CD14-positive monocyte (primary cell): ENCODE results near the gene SEL1L3. TPM values are rescaled to one million over a fixed set of nuclear protein-coding genes. Genes with fewer than 3 reads are reported as not detected.

Experiments used
- DNase-seq, 3 donors: peaks; one replicate each; pipeline ENCODE4 v3.0.0-alpha.2; 2011 to 2022
- H2AFZ ChIP-seq: 2 replicates; pipeline ENCODE4 v1.6.0; 2012; ENCODE audit warnings: mild to moderate bottlenecking, low read depth, low read length, inconsistent platforms; ENCODE audit not compliant: insufficient read depth, poor library complexity, severe bottlenecking
- H3K27ac ChIP-seq, 2 donors: 1 replicate in 1 of 2; 2 replicates in 1 of 2; pipeline ENCODE4 v1.5.1; 2012 to 2013; ENCODE audit warnings: low read length in 2 of 2, control low read depth in 1 of 2, inconsistent platforms in 1 of 2, low read depth in 1 of 2, mild to moderate bottlenecking in 1 of 2
- H3K27me3 ChIP-seq, 2 donors: one replicate each; pipeline versions ENCODE4 v1.6.0 to v1.6.1; 2011 to 2013; ENCODE audit warnings: low read length in 2 of 2; ENCODE audit not compliant: control insufficient read depth in 2 of 2, insufficient read depth in 2 of 2
- H3K36me3 ChIP-seq, 2 donors: replicated peaks in 1 of 2; 1 replicate in 1 of 2; 2 replicates in 1 of 2; pipeline versions ENCODE4 v1.5.1 to v1.6.1; 2012 to 2013; ENCODE audit warnings: low read length in 2 of 2, control low read depth in 1 of 2, inconsistent platforms in 1 of 2, mild to moderate bottlenecking in 1 of 2; ENCODE audit not compliant: insufficient read depth in 2 of 2, control insufficient read depth in 1 of 2
- H3K4me1 ChIP-seq, 2 donors: 1 replicate in 1 of 2; 2 replicates in 1 of 2; pipeline versions ENCODE4 v1.5.1 to v1.6.1; 2012 to 2013; ENCODE audit warnings: low read length in 2 of 2, control low read depth in 1 of 2, inconsistent platforms in 1 of 2, mild to moderate bottlenecking in 1 of 2, moderate library complexity in 1 of 2; ENCODE audit not compliant: insufficient read depth in 2 of 2, control insufficient read depth in 1 of 2
- H3K4me2 ChIP-seq: replicated peaks from 2 replicates; pipeline ENCODE3; 2012; ENCODE audit warnings: low read length, moderate library complexity, mild to moderate bottlenecking; ENCODE audit not compliant: poor library complexity, severe bottlenecking; ENCODE audit errors: extremely low read depth
- H3K4me3 ChIP-seq, 3 experiments: fragments of 200-600 bp in 1 of 3; sonication (generic) in 1 of 3; replicated peaks in 1 of 3; 1 replicate in 2 of 3; 2 replicates in 1 of 3; pipeline ENCODE4 v1.5.1; 2011 to 2013; ENCODE audit warnings: low read length in 3 of 3, mild to moderate bottlenecking in 3 of 3, control low read depth in 2 of 3, low read depth in 2 of 3, inconsistent platforms in 1 of 3, moderate library complexity in 1 of 3
- H3K79me2 ChIP-seq: 2 replicates; pipeline ENCODE4 v1.6.0; 2012; ENCODE audit warnings: mild to moderate bottlenecking, control low read depth, inconsistent platforms, low read length, moderate library complexity; ENCODE audit not compliant: insufficient read depth
- H3K9ac ChIP-seq: 2 replicates; pipeline ENCODE4 v1.6.0; 2017; ENCODE audit warnings: low read length, mild to moderate bottlenecking; ENCODE audit not compliant: insufficient read depth, poor library complexity, severe bottlenecking
- H3K9me3 ChIP-seq, 2 donors: replicated peaks in 1 of 2; 1 replicate in 1 of 2; 2 replicates in 1 of 2; pipeline versions ENCODE4 v1.5.1 to v1.6.1; 2012 to 2013; ENCODE audit warnings: low read length in 2 of 2, control low read depth in 1 of 2; ENCODE audit not compliant: control insufficient read depth in 1 of 2, insufficient read depth in 1 of 2
- H4K20me1 ChIP-seq: 2 replicates; pipeline ENCODE4 v1.6.0; 2012; ENCODE audit warnings: mild to moderate bottlenecking, low read length, control low read depth, moderate library complexity; ENCODE audit not compliant: insufficient read depth
- H3K27ac Mint-ChIP-seq, 7 donors: one replicate each; pipeline ENCODE4 v1.8.0; 2020; ENCODE audit warnings: mild to moderate bottlenecking in 7 of 7, mixed read lengths in 7 of 7, moderate library complexity in 6 of 7, inconsistent platforms in 2 of 7
- H3K27me3 Mint-ChIP-seq, 3 donors: one replicate each; pipeline ENCODE4 v1.8.0; 2021 to 2022; ENCODE audit warnings: low read depth in 3 of 3, mild to moderate bottlenecking in 3 of 3, mixed read lengths in 3 of 3, moderate library complexity in 3 of 3, inconsistent platforms in 1 of 3
- H3K36me3 Mint-ChIP-seq, 2 donors: one replicate each; pipeline ENCODE4 v1.8.0; 2020; ENCODE audit warnings: mixed read lengths in 2 of 2, inconsistent platforms in 1 of 2, mild to moderate bottlenecking in 1 of 2
- H3K4me1 Mint-ChIP-seq: one replicate; pipeline ENCODE4 v1.8.0; 2020; ENCODE audit warnings: mild to moderate bottlenecking, mixed read lengths
- H3K4me3 Mint-ChIP-seq, 2 donors: one replicate each; pipeline ENCODE4 v1.8.0; 2020; ENCODE audit warnings: mild to moderate bottlenecking in 2 of 2, mixed read lengths in 2 of 2, moderate library complexity in 1 of 2
- H3K9me3 Mint-ChIP-seq, 7 donors: one replicate each; pipeline ENCODE4 v1.8.0; 2020 to 2022; ENCODE audit warnings: mixed read lengths in 7 of 7, mild to moderate bottlenecking in 6 of 7, moderate library complexity in 6 of 7, inconsistent platforms in 2 of 7
- WGBS: methylation state at CpG from one replicate; pipeline ENCODE4 v1.1.5; 2013; ENCODE audit warnings: missing lambda C conversion rate; ENCODE audit not compliant: insufficient coverage; 5-methylcytosine and 5-hydroxymethylcytosine counted together
- intact Hi-C, 2 donors: fragments of 100-400 bp; cut with micrococcal nuclease; formaldehyde crosslinking; loops; one replicate each; pipeline versions ENCODE4 v1.15.0 to v1.15.1; 2023
- polyA plus RNA-seq, 3 donors: library from polyadenylated mRNA; depleted of rRNA in 1 of 3; unstranded in 2 of 3; stranded (reverse) in 1 of 3; fragments of 300-500 nt in 2 of 3; fragments of >200 nt in 1 of 3; fragmentation: Illumina TruSeq in 2 of 3; gene quantifications; 1 replicate in 2 of 3; 2 replicates in 1 of 3; pipeline ENCODE4 v1.2.3, GENCODE V29; 2012 to 2021
- small RNA-seq: library from RNA; depleted of rRNA; stranded (forward); fragments of <200 nt; gene quantifications from one replicate; pipeline ENCODE3, GENCODE V24; 2012; ENCODE audit warnings: low read depth; ENCODE audit not compliant: insufficient read length
- TF ChIP-seq, protein P1 (sequence below): fragments of 200-600 bp; IDR thresholded peaks from one replicate; pipeline ENCODE4 v1.8.0; 2022; ENCODE audit warnings: antibody characterized with exemption, mild to moderate bottlenecking

SEL1L3 gene
- polyA plus RNA-seq, 3 donors: 0.61 to 2.2 (median 1.7) TPM

DNA sequence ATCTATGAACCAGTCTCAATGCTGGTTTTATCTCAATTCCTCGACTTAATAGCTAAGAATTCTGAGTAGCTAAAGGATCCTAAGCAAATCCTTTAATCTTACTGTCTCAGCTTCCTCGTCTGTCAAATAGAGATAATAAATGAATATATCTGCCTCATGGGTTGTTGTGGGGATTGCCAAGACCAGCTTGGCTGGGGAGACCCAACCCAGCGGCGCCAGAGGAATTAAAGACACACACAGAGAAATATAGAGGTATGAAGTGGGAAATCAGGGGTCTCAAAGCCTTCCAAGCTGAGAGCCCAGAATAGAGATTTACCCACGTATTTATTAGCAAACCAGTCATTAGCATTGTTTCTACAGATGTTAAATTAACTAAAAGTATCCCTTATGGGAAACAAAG lies 165.3 kb downstream of the SEL1L3 start:
- no peaks in the 10 kb centered on the region for H3K4me1 ChIP-seq
- H3K27me3 ChIP-seq: no peaks in the 10 kb centered on the region
- Mint-ChIP-seq H3K36me3 (no peaks in the 10 kb centered on the region), H3K27ac (no peak overlapping the region), H3K9me3 (peaks cover 0 to 10% (median 2%) of the 10 kb centered on the region in 7 donors), H3K27me3 (peaks cover 0 to 2% (median 1%) of the 10 kb centered on the region in 3 donors), H3K4me3 (no peak overlapping the region), H3K4me1 (no peaks in the 10 kb centered on the region)
- no peak overlapping the region for H3K4me2 ChIP-seq
- no peak overlapping the region for H3K27ac ChIP-seq
- TF ChIP-seq, protein P1, sequence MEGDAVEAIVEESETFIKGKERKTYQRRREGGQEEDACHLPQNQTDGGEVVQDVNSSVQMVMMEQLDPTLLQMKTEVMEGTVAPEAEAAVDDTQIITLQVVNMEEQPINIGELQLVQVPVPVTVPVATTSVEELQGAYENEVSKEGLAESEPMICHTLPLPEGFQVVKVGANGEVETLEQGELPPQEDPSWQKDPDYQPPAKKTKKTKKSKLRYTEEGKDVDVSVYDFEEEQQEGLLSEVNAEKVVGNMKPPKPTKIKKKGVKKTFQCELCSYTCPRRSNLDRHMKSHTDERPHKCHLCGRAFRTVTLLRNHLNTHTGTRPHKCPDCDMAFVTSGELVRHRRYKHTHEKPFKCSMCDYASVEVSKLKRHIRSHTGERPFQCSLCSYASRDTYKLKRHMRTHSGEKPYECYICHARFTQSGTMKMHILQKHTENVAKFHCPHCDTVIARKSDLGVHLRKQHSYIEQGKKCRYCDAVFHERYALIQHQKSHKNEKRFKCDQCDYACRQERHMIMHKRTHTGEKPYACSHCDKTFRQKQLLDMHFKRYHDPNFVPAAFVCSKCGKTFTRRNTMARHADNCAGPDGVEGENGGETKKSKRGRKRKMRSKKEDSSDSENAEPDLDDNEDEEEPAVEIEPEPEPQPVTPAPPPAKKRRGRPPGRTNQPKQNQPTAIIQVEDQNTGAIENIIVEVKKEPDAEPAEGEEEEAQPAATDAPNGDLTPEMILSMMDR: no peak
- no peak overlapping the region for H3K9ac ChIP-seq
- H4K20me1 ChIP-seq: no peaks in the 10 kb centered on the region
- no peak overlapping the region for H2AFZ ChIP-seq
- no peak for DNase-seq
- H3K9me3 ChIP-seq: no peaks in the 10 kb centered on the region
- H3K79me2 ChIP-seq: no peaks in the 10 kb centered on the region
- WGBS: no CpG with 5 or more reads among the region's 5 CpGs
- intact Hi-C loops: no loop called here
- H3K36me3 ChIP-seq: no peaks in the 10 kb centered on the region
- H3K4me3 ChIP-seq: no peak overlapping the region

Small RNA genes lying within 50 kb of the gene (small RNA-seq; reads per million reads assigned to genes)
- gene MTND4LP22: not detected

Other genes starting within 250 kb of the SEL1L3 start
- not detected for gene SLC34A2, start 207.1 kb downstream of the SEL1L3 start, polyA plus RNA-seq
- 10 to 100 TPM; 10.4 to 38.1 (median 33.7) TPM for gene SMIM20, start 51.2 kb upstream of the SEL1L3 start, polyA plus RNA-seq